Mesothelial cell of epicardium (in vitro differentiated cells): Measurements from ENCODE around the gene PHACTR3. TPM values are rescaled to one million over a fixed set of nuclear protein-coding genes. Genes with fewer than 3 reads are reported as not detected.
"Not testable (repeated sequence)": the region's sequence is repeated elsewhere in the genome, so short reads cannot be mapped to it uniquely, and the experiment has no call there.

Source experiments
- DNase-seq, 2 experiments: peaks; one replicate each; pipeline ENCODE4 v3.0.0; 2021; ENCODE audit warnings: low spot score in 2 of 2; ENCODE audit not compliant: unreplicated experiment in 2 of 2
- H3K27ac Mint-ChIP-seq: 2 replicates; pipeline ENCODE4 v1.8.0; 2021; ENCODE audit warnings: mixed read lengths
- H3K27me3 Mint-ChIP-seq: 2 replicates; pipeline ENCODE4 v1.8.0; 2021; ENCODE audit warnings: low read depth, mixed read lengths
- H3K36me3 Mint-ChIP-seq: 2 replicates; pipeline ENCODE4 v1.8.0; 2021; ENCODE audit warnings: mixed read lengths
- H3K4me1 Mint-ChIP-seq: 2 replicates; pipeline ENCODE4 v1.8.0; 2021; ENCODE audit warnings: mixed read lengths
- H3K4me3 Mint-ChIP-seq: 2 replicates; pipeline ENCODE4 v1.8.0; 2021; ENCODE audit warnings: mild to moderate bottlenecking, moderate library complexity, mixed read lengths
- H3K9me3 Mint-ChIP-seq: 2 replicates; pipeline ENCODE4 v1.8.0; 2021; ENCODE audit warnings: mixed read lengths
- total RNA-seq: library from RNA; stranded (reverse); gene quantifications from 3 replicates; pipeline ENCODE4 v1.2.1, GENCODE V29; 2021
- TF ChIP-seq, protein P1 (sequence below): fragments of 200-600 bp; sonication (generic); IDR thresholded peaks from one replicate; pipeline ENCODE4 v1.5.0; 2021; ENCODE audit warnings: antibody characterized with exemption; ENCODE audit not compliant: unreplicated experiment

PHACTR3 gene
- 0.11 to 0.16 TPM (median 0.16 TPM) in 3 replicates for total RNA-seq

DNA sequence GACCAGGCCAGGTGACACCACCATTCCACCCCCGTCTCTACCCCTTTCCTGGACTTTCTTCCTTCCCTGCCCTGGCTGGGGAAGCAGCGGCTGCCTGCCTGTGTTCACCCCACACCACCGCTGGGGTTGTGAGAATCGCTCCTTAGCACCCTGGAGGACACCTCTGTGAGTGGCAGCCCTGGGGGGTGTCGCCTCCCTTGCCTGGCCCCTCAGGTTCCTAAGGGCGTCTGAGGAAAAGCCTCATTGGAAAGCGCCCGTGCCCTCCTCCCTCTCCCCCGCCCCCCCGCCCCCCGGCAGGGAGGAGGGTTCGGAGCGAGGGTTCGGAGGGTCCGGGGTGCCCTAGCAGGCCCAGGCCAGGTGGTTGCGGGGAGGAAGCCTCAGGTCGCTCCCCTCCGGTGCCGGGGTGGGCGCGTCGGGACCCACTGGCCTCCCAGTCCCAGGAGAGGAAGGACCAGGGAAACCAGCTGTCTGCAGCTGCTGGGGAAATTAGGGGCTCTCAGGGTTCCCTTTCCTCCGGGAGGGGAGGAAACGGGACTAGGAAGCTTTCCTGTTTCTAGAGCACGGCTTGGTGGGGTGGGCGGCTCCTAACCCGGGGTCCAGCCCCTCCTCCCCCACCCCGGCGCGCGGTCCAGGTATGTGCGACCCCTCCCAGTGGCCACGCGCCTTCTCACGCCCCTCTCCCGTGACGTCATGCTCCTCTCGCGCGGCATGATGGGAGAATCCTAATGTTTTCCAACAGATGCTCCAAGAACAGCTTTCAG lies at the start of gene PHACTR3:
Gene PHACTR3 (plus strand): TSS at position 760 of the 761 bp plus-strand sequence. CDS start 475 bp downstream, outside the sequence.
- Mint-ChIP-seq H3K27me3 (peaks cover 92% of the 10 kb centered on the region), H3K4me1 (no peaks in the 10 kb centered on the region), H3K36me3 (no peaks in the 10 kb centered on the region), H3K9me3 (no peaks in the 10 kb centered on the region), H3K27ac (no peak within 1 kb of the TSS), H3K4me3 (no peak within 1 kb of the TSS)
- DNase-seq = no peak
- TF ChIP-seq, protein P1, sequence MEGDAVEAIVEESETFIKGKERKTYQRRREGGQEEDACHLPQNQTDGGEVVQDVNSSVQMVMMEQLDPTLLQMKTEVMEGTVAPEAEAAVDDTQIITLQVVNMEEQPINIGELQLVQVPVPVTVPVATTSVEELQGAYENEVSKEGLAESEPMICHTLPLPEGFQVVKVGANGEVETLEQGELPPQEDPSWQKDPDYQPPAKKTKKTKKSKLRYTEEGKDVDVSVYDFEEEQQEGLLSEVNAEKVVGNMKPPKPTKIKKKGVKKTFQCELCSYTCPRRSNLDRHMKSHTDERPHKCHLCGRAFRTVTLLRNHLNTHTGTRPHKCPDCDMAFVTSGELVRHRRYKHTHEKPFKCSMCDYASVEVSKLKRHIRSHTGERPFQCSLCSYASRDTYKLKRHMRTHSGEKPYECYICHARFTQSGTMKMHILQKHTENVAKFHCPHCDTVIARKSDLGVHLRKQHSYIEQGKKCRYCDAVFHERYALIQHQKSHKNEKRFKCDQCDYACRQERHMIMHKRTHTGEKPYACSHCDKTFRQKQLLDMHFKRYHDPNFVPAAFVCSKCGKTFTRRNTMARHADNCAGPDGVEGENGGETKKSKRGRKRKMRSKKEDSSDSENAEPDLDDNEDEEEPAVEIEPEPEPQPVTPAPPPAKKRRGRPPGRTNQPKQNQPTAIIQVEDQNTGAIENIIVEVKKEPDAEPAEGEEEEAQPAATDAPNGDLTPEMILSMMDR = no peak

DNA sequence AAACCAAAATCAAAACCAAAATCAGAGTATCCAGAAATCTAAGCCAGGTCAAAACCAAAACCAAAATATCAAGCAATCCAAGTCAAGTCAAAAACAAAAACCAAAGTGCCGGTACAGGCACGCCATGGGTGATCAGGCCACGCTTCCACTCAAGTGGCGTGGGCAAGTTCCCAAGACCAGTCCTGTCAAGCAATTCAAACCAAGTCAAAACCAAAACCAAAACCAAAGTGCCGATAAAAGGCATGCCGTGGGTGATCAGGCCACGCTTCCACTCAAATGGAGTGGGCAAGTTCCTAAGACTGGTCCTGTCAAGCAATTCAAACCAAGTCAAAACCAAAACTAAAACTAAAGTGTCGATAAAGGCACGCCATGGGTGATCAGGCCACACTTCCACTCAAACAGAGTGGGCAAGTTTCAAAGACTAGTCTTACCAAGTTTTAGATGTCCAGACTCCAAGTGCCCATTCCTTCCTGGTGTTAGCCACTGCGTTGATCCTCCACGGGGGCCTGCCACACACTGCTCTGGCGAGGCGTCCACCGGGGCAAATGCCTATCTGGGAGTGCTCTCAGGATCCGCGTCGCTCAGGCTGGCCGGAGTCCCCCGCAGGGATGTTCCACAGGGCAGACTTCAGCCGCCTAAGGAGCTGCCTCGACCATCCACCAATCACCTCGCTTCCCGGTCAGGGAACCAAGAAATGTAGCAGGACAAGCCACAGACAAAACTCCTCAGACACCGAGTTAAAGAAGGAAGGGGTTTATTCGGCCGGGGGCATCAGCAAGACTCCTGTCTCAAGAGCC lies 46.4 kb upstream of the PHACTR3 start:
- not testable (repeated sequence) for H3K4me3 Mint-ChIP-seq, H3K36me3 Mint-ChIP-seq, H3K27ac Mint-ChIP-seq, H3K9me3 Mint-ChIP-seq, H3K4me1 Mint-ChIP-seq, DNase-seq
- H3K27me3 Mint-ChIP-seq = peaks cover 52% of the 10 kb centered on the region

DNA sequence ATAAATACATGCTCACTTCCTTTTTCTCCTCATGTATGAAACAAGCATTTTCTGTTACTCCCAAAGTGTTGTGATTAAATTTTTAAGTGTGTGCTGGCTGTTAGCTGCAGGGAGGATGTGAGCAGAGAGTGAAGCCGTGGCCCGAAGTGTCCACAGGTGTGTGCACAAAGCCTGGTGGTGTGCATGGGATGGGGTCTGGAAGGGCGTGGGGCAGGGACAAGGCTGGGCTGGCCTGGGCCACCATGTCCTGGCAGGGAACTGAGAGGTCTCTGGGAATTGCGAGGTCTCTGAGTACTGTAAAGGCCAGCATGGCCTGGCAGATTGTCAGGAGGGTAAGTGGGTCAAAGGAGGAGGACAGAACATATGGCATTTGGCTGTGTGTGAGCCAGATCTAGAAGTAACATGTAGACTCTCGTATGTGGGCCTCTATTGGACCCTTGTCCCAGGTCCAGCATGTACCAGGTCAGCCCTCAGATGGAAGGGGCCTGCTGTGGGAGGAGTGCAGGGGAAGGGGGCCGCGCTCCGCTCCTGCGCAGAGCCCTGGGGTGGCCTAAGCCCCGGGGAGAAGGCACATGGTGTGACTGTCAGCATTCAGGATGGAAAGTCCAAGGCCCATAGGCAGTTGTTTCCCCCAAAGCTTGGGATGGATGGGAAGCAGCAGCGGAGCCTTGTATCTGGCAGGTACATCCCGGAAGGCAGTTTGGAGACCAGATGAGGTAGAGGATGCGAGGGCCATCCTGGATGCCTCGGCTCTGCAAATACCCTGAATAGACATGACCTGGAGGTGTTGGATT lies 45.1 kb upstream of the PHACTR3 start:
- H3K4me1 Mint-ChIP-seq = no peaks in the 10 kb centered on the region
- TF ChIP-seq, protein P1 = no peak
- H3K27me3 Mint-ChIP-seq = peaks cover 50% of the 10 kb centered on the region
- DNase-seq = no peak
- no peak overlapping the region for H3K4me3 Mint-ChIP-seq
- H3K9me3 Mint-ChIP-seq = no peaks in the 10 kb centered on the region
- no peaks in the 10 kb centered on the region for H3K36me3 Mint-ChIP-seq
- H3K27ac Mint-ChIP-seq = no peak overlapping the region

DNA sequence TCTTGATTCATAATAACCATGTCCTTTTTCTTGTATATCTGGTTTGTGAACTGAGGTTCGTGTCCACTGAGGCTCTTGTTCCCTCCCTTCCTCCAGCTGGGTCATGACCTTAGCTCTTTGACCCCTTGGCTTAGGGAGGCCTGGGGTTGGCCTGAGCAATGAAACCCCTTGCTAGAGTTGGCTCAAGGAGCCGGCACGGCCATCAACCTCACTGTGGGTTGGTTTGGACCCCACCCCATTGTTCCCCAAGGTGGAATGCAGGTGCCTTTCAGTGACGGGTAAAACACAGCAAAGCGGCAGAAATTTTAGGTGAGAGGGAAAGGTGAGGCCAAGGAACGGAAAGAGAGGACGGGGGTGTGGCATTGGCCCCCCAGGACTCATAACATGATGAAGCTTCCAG lies 44.5 kb upstream of the PHACTR3 start:
- peaks cover 46% of the 10 kb centered on the region for H3K27me3 Mint-ChIP-seq
- H3K36me3 Mint-ChIP-seq = no peaks in the 10 kb centered on the region
- no peak overlapping the region for H3K4me3 Mint-ChIP-seq
- H3K4me1 Mint-ChIP-seq = no peaks in the 10 kb centered on the region
- DNase-seq = no peak
- TF ChIP-seq, protein P1 = no peak
- no peak overlapping the region for H3K27ac Mint-ChIP-seq
- no peaks in the 10 kb centered on the region for H3K9me3 Mint-ChIP-seq

DNA sequence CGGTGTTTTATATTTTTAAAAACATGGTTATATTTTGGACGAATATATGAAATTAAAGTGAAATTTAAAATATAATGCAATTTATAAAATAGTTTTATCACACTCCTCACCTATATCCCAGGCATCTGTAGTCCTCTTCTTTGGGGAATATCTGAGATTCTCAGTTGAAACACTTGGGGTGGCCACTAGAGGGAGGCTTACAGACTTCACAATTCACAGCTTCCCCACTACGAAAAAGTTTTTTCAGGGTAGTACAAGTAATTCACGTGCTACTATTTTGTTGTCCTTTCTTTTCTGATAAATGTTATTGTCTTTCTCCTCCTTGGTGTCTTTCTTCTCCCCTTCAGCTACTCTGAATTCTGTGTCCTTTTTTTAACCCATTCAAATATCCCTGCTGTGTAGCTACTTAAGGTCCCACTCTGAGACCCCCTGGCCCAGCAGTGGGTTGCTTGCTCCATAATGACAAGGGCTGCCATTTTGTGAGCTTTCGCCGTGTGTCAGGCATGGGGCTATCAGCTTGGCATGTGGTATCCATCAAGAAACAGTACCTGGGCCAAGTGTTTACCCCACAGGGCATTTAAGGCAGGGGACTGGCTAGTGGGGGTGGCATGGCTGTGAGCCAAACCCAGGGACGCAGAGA lies 43.6 kb upstream of the PHACTR3 start:
- Mint-ChIP-seq H3K4me3 (no peak overlapping the region), H3K27ac (no peak overlapping the region), H3K27me3 (peaks cover 37% of the 10 kb centered on the region), H3K36me3 (no peaks in the 10 kb centered on the region), H3K9me3 (no peaks in the 10 kb centered on the region), H3K4me1 (no peaks in the 10 kb centered on the region)
- TF ChIP-seq, protein P1 = peak; percentile 44
- no peak for DNase-seq
